NT2/D1 (cell line): Measurements from ENCODE around the gene EBF4.
"Not testable (repeated sequence)": the region's sequence is repeated elsewhere in the genome, so short reads cannot be mapped to it uniquely, and the experiment has no call there.

Source experiments
- DNase-seq: peaks from one replicate; pipeline ENCODE4 v3.0.0-alpha.2; 2011; ENCODE audit warnings: low read depth, low spot score
- H3K27me3 ChIP-seq: 2 replicates; pipeline ENCODE4 v1.6.0; 2011; ENCODE audit warnings: mild to moderate bottlenecking; ENCODE audit not compliant: insufficient read length, insufficient read depth
- H3K36me3 ChIP-seq: 2 replicates; pipeline ENCODE4 v1.6.1; 2011; ENCODE audit warnings: mild to moderate bottlenecking, low read length, mixed read lengths; ENCODE audit not compliant: insufficient read depth, insufficient read length
- H3K4me1 ChIP-seq: 2 replicates; pipeline ENCODE4 v1.5.1; 2011; ENCODE audit not compliant: insufficient read depth, insufficient read length
- H3K4me3 ChIP-seq: 2 replicates; pipeline ENCODE4 v1.5.1; 2011; ENCODE audit warnings: low read depth; ENCODE audit not compliant: insufficient read length
- H3K9ac ChIP-seq: 2 replicates; pipeline ENCODE4 v1.6.0; 2011; ENCODE audit warnings: low read depth; ENCODE audit not compliant: insufficient read length
- H3K9me3 ChIP-seq: 2 replicates; pipeline ENCODE4 v1.5.1; 2011; ENCODE audit warnings: mild to moderate bottlenecking, low read length; ENCODE audit not compliant: insufficient read depth
- SUZ12 ChIP-seq: IDR thresholded peaks from 2 replicates; pipeline ENCODE4 v1.6.1; 2011; ENCODE audit not compliant: insufficient read length, insufficient read depth; ENCODE audit errors: extremely low read depth
- YY1 ChIP-seq: IDR thresholded peaks from 2 replicates; pipeline ENCODE4 v1.6.1; 2011; ENCODE audit not compliant: insufficient read length, insufficient read depth
- ZNF274 ChIP-seq: IDR thresholded peaks from 2 replicates; pipeline ENCODE4 v1.6.1; 2011; ENCODE audit warnings: mild to moderate bottlenecking, low read depth, low read length

Gene EBF4

GRCh38 chr20:2663364-2663886 lies 29.2 kb upstream of the EBF4 start:
- H3K4me1 ChIP-seq: peaks cover 4% of the 10 kb centered on the region
- H3K9ac ChIP-seq: peak overlapping the region; percentile 88
- H3K9me3 ChIP-seq: no peaks in the 10 kb centered on the region
- H3K4me3 ChIP-seq: peak overlapping the region; percentile 85
- H3K27me3 ChIP-seq: no peaks in the 10 kb centered on the region
- DNase-seq: no peak
- no peak for TF ChIP-seq ZNF274
- no peak for TF ChIP-seq YY1
- no peak for TF ChIP-seq SUZ12
- peaks cover 47% of the 10 kb centered on the region for H3K36me3 ChIP-seq

- Histone ChIP-seq H3K36me3 (peaks cover 40% of the 10 kb centered on the region), H3K4me3 (peak within 1 kb of the TSS; percentile 85), H3K27me3 (no peaks in the 10 kb centered on the region), H3K9me3 (no peaks in the 10 kb centered on the region), H3K4me1 (peaks cover 4% of the 10 kb centered on the region), H3K9ac (peak within 1 kb of the TSS; percentile 88)
- peak; percentile 88 for DNase-seq
- TF ChIP-seq YY1: peak; percentile 89
- no peak for TF ChIP-seq SUZ12
- no peak for TF ChIP-seq ZNF274
These were observed 28.5 kb upstream of the EBF4 start, which contains the start of gene IDH3B for GRCh38 chr20:2663887-2664719. Gene IDH3B (minus strand): TSS chr20:2664216. CDS start chr20:2664188, 28 bp downstream.

GRCh38 chr20:2671977-2672376 lies 20.6 kb upstream of the EBF4 start:
- Histone ChIP-seq H3K9me3 (no peaks in the 10 kb centered on the region), H3K27me3 (no peaks in the 10 kb centered on the region), H3K9ac (no peak overlapping the region), H3K36me3 (no peaks in the 10 kb centered on the region), H3K4me3 (no peak overlapping the region), H3K4me1 (no peaks in the 10 kb centered on the region)
- no peak for TF ChIP-seq YY1
- DNase-seq: no peak

- no peak overlapping the region for H3K9ac ChIP-seq
- H3K36me3 ChIP-seq: no peaks in the 10 kb centered on the region
- no peak overlapping the region for H3K4me3 ChIP-seq
- TF ChIP-seq SUZ12: no peak
- DNase-seq: no peak
- H3K9me3 ChIP-seq: no peaks in the 10 kb centered on the region
- H3K4me1 ChIP-seq: no peaks in the 10 kb centered on the region
- no peaks in the 10 kb centered on the region for H3K27me3 ChIP-seq
These were observed 20.1 kb upstream of the EBF4 start for GRCh38 chr20:2672446-2672845.

- no peaks in the 10 kb centered on the region for H3K36me3 ChIP-seq
- no peaks in the 10 kb centered on the region for H3K4me1 ChIP-seq
- no peak for DNase-seq
- TF ChIP-seq YY1 (no peak), ZNF274 (no peak), SUZ12 (no peak)
- no peaks in the 10 kb centered on the region for H3K9me3 ChIP-seq
- H3K27me3 ChIP-seq: no peaks in the 10 kb centered on the region
- H3K4me3 ChIP-seq: no peak overlapping the region
- H3K9ac ChIP-seq: no peak overlapping the region
These were observed 19.1 kb upstream of the EBF4 start for GRCh38 chr20:2673453-2673852.

- no peak for TF ChIP-seq ZNF274
- TF ChIP-seq YY1: no peak
- no peak for TF ChIP-seq SUZ12
- Histone ChIP-seq H3K36me3 (no peaks in the 10 kb centered on the region), H3K9ac (no peak overlapping the region), H3K4me3 (no peak overlapping the region), H3K4me1 (no peaks in the 10 kb centered on the region), H3K27me3 (peaks cover 4% of the 10 kb centered on the region), H3K9me3 (no peaks in the 10 kb centered on the region)
- DNase-seq: no peak
These were observed 12.5 kb upstream of the EBF4 start for GRCh38 chr20:2680046-2680445.

- not testable (repeated sequence) for H3K27me3 ChIP-seq, H3K36me3 ChIP-seq, H3K9ac ChIP-seq, H3K9me3 ChIP-seq, DNase-seq, H3K4me1 ChIP-seq, H3K4me3 ChIP-seq
These were observed 10.5 kb upstream of the EBF4 start for GRCh38 chr20:2682040-2682439.

GRCh38 chr20:2684817-2685216 lies 7.8 kb upstream of the EBF4 start:
- DNase-seq, H3K9me3 ChIP-seq, H3K9ac ChIP-seq, H3K4me1 ChIP-seq, H3K36me3 ChIP-seq, H3K4me3 ChIP-seq: not testable (repeated sequence)
- peaks cover 11% of the 10 kb centered on the region for H3K27me3 ChIP-seq
